ENCODE results near the gene CASQ2.

Gene CASQ2

DNA sequence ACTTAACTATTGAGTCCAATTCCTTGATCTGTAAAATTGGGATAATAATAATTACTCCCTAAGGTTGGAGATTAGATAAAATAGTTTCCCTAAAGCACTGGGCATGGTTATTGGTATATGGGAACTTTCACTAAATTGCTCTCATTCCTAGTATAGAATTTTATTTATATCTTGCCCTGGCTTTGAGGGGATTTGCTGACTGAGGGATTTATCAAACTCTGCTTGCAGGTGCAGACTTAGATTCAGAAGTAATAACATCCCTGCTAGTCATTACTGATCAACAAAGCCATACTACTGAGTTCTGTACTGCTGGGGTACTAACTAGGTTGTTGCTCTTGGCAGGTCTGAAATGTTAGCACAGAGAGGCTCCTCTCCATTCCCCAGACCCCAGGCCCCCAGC lies 41.9 kb downstream of the CASQ2 start:
- no peak for DNase-seq

DNA sequence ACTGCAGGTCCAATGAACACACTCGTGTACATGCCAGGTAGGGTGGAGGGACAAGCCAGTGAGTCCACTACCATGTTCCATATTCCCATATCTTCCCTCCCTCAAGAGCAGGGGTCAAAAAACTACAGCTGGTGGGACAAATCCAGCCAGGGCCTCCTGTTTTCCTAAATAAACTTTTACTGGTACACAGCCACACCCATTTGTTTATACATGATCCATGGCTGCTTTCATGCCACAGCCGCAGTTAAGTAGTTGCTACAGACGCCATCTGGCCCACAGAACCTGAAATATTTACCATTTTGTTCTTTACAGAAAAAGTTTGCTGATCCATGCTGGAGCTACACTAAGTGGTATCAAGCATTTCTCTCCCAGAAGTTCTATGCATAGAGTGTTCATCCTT lies 42.4 kb downstream of the CASQ2 start:
- peak; percentile 14 for DNase-seq

DNA sequence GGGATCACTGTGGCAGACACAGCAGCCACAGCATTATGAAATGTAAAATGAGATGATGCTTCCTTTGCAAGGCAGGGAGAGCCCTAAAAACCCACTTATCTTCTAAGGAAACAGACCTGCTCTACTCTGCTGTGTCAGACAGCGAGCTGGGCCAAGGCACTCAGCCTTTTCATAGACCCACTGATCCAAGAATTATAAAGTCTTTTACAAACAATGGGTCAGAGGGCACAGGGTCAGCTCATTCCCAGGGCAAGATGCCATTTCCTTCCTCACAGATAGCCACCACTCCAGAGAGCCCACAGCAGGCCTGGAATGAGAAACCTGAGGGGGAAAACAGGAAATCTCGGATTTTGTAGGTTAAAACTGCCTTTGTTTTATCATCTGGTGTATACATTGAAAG lies 42.9 kb downstream of the CASQ2 start:
- no peak for DNase-seq

DNA sequence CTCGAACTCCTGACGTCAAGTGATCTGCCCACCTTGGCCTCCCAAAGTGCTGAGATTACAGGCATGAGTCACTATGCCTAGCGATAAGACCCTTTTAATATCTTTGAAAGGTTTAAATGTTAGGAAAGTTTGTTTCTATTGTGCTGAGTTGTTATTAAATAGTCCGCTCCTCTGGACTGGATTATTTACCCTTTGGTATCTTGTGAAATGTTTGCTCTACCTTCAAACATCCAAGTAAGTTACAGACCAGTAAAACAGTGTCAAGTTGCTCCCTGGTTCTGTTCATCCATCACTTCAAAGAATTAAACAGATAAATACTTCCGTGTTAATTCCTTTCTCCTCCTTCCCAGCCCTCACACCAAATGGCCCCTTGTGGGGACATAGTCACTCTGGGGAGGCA lies 44.8 kb downstream of the CASQ2 start:
- no peak for DNase-seq

DNA sequence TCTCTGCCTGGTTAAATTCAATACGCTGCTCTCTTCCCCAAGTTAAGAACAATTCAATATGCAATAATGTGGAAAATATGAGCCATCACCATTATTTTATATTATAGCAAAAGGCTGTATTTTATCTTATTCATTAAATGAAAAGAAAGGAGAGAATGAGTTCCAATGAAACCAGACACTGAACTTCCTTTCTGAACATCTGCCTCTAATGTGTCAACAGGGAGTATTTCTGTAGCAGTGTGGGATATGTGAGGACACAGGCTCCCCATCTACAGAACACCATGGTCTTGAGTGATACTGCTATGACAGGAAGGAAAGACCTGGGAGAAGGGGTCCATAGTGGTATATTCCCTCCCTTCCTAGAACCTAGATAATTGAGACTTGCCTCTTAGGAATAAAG lies 46.3 kb downstream of the CASQ2 start:
- no peak for DNase-seq

DNA sequence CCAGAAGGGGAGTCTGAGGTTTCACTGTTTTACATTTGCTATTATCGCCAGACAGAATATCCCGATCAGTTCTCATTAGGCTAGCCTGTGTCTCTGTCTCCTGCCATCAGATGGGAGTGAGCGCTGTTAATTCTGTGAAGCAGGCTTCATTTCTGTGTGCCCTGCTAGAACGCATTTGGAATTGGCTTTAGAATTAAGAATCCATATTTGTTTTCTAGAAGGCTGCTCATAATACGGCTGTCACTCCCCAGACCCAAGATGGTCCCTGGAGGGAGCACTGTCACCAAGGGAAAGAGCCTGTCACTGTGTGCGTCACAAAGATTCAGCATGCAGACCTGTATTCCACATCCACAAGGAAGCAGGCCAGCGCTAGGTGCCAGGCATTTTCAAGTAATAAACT lies 49.2 kb downstream of the CASQ2 start:
- peak; percentile 15 for DNase-seq

DNA sequence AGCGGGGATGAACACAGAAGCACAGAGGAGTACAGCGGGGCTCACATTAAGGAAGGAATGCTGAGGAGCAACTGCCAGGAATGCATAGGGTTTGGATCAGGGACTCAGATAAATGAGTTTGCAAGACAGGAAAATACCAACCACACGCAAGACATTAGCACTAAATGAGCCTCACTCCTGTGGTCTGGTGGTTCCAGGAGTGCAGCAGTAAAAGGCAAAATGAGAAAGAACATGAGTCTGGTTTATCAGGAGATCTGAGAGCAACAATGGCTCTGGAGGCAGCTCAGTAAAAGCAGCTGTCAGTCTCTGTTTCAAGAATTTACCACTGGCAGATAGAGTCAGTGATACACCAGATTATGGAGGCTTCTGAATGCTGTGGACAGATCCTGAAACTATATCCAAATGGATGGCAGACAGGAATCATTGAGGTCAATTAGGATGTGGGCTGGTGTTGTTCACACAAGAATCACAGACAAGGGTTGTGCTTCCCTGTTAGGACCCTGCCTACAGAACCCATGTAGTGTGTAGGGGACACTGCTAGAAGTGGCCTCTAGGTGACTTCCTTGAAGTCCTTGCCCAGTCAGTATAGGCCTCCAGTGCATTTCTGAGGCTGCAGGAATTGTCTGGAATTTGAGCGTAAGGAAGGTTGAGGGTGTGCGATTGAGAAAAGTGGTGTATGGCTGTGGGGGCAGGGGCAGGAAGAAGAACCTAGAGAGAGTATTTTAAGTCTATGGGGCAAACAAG lies 50.3 kb downstream of the CASQ2 start:
- no peak for DNase-seq

DNA sequence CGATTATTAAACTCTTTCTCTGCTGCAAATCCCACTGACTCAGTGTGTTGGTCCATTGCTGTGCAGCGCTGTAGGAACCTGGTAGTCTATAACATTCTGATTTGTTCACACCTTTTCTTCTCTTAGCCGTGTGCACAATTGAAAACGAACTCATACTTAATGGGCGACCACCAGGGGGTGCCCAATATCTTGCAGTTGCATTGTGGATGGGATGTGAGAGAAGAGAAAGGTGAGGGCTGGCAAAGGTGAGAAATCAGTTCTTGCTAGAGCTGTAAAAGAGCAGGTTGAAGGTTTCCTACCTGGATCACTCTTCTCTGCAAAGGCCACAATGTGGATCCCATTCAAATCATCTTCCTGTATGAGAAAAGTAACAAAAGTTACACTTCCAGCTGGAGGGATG lies 51.0 kb downstream of the CASQ2 start:
- peak; percentile 54 for DNase-seq

DNA sequence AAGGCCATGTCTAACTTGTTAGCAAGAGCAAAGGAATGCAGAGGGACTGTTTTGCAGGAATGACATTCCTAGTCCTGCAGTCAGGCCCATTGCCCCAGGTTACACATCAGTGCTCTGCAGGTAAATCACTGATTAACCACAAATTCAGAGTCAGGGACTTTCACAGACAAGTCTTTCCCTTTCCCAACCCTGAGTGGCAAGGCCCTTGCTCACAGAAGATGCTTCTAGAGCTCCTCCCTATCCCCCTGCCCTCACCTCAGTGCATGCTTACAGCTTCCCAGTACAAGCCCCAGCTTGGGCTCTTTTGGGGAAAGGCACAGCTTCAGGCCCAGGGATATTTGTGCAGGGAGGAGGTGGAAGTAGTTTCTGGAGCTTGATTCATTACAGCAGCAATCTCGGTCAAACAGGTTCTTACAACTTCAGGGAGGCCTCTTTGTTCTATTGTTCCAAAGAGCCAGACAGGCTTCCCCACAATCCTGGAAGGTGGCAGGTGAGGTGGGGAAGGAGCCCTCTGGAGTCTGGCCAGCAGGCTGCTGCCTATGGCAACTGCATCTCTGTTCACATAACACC lies 53.9 kb downstream of the CASQ2 start:
- DNase-seq = no peak

DNA sequence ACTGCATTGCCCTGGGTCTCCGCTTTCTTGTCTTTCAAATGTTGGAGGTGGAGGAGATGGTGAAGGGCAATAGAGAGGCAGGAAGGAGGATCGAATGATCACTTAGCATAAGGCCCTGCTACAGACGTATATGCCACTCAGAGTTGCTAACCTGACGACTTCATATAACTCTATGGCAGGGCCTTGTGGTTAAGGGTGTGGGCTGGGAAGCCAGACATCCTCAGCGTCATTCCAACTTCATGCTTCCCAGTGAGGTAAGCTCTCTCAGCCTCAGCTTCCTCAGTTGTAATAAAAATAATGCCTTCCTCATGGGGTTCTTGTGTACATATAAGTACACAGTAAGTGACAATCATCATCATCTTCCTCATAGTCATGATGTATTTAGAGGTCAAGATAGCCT lies 54.6 kb downstream of the CASQ2 start:
- no peak for DNase-seq

DNA sequence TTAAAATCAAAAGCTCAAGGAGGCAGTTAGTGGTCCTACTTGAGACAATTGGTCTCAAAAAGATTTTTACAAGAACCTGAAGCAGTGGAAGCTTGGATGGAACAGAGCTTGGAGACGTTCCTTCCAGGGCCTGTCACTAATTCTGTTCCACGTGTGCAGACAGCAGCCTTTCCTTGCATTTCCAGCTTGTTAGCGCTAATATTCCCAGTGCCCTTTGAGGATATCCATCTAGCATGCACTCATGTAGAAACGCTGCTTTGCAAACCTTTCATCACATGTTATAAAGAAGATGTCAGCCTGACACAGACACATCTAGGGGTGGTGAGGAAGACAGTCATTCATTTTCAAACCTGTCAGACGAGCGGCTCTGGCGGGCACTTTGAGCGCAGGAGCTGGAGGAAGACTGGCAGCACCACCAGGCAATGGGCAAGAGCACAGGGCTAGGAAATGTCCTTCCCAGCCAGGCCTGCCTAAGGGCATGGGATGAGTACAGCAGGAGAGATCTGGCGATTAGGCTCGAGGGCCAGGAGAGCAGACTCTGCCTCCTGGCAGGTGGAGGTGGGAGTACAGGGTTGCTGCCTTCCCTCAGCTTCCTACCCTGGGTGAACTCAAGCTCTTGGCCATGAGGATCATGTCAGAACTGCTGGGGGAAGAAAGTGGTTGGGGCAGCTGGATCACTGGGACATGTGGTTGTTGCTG lies 55.5 kb downstream of the CASQ2 start:
- DNase-seq = peak; percentile 5

DNA sequence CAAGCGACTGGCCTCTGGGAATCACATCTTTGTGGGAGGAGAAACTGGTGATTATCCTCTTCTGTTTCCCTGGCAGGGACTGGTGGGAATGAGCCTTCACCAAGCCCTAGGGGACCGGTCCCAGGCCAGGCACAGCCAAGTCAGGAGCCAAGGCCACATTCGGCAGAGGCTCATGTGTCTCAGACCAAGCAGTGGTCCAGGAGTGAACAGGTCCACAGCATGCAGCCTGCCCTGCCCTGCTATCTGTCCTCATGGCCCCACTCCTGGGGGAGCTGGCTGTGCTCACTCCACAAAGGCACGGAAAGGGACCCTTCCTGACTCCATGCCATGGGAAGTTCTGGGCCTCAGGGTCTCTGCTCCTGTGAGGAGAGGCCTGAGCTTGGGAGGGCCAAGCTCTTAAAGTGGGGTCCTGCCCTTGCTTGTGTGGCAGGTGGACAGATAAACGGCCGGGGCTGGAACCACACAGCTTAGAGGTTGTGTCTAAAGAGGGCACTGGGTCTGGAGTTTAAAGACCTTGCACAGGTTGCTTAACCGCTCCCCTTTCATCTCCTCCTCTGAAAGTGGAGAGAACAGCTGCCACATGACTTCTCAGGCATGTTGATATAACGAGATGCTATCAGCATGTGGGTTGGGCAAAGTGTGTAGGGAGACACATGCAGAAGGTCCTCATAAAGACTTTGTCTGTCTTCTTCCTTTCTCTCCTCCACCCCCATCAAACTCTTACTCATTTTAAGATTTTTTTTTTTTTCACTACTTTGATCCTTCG lies 57.5 kb downstream of the CASQ2 start:
- DNase-seq = no peak

DNA sequence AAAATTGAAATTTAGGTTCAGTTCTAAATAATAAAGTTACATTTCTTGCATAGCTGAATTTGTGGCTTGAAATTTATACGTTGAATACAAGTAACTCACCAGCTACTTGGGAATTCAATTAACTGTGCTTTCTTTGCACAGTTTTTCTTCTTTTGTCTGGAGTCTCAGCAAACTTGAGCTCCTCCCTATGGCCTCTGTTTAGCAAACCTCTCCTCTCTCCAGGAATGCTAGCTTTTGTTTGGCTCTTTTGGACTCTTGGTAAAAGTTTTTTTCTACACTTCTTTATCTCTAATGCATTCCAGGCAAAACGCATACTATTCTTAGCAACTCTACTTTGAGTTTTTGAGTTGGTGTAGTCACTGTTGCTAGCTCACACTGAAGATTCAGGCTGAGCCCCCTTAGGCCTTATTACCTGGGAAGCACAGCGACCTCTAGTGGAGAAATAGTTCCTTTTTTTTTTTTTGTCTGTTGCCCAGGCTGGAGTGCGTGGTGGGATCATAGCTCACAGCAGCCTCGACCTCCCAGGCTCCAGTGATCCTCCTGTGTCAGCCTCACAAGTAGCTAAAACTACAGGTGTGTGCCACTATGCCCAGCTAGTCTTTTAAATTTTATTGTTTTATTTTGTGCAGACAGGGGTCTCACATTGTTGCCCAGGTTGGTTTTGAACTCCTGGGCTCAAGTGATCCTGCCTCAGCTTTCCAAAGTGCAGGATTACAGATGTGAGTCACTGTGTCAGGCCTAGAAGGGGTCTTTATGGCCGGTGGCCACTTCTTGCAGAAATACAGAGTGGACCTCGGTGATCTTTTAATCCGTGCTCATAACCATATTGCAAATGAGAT lies 61.7 kb downstream of the CASQ2 start:
- peak; percentile 53 for DNase-seq

DNA sequence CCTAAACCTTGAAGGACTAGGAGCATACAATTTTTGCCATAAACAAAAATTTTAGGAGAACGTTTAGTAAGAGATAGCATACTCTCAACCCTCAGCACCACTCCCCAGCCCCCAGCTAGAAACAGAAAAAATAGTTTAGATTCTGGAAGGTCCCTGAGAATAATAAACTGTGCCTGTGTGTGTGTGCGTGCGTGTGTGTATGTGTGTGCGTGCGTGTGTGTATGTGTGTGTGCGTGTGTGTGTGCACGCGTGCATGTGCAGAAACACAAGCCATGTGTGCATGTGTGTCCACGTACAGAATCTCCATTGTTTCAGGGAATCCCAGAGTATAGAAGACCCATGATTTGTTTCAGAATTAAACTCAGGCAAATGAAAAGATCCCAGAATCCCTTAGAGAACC lies 62.6 kb downstream of the CASQ2 start:
- no peak for DNase-seq

DNA sequence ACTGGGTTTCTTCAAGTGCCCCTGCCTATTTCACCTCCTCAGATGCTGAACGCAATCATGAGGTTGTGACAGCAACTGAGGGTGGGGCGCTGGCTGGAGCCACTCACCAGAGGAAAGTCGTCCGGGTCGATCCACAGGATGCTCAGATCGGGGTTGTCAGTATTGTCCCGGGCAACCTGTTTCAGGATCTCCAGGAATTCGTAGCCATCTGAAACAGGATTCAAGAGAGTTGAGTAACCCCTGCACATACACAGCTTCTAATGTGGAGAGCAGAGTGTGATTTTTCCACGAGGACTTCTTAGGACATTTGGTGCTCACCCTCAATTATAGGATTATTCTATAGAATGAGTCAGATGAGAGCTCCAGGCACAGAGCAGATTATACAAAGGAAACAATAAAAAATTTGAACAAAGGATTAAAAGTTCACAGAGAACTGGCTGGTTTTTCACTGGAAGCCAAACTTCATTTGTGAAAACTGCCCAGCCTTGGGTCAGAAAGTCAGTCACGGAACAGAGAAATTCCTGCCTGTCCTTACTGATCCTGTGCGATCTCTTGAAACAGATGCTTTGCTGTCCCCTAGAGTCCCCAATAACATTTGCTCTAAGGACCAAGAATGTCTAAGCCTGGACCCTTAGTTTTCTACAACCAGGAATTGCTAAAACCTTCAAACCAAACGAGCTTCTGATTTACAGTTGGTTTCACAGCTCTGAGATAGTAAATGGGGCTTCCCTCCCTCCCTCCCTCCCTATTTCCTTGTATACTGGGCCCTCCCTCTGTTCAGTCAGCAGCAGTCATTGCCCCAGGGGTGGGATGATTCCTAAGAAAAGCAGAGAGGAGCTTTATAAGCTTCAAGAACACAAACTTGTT lies 63.2 kb downstream of the CASQ2 start:
- no peak for DNase-seq

DNA sequence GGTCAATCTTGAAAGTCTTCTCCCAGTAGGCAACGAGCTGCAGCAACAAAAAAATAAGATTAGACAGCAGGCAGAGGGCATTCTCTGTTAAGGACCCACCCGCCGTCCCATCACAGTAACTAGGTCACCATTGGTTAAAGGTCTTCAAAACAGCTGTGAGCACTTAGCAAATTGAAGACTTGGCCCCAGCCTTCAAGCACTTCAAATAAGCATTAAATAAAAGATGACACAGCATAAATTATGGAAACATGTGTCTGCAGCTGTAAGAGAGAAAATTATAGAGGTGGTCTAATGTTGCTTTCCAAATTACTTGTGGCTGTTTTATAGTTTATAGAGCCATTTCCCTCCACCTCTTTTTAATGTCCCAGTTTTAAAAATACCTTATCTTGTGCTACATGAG lies 65.6 kb downstream of the CASQ2 start:
- no peak for DNase-seq

DNA sequence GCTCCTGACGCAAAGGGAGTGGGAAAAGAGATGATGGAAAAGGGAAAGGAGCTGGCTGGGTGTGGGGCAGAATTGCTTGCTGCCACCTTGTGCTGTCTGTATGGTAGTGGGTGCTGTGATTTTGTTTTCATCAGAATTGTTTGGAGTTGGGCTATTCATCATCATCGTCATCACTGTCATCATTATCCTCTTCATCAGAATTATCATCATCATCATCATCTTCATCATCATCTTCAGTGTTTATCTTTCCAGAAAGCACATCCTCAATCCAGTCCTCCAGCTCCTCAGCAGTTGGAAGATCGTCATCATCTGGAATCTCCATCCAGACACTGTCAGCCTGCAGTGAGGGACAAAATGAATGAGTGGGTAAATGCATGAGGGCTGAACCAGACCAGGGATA lies 67.4 kb downstream of the CASQ2 start:
- DNase-seq = no peak

DNA sequence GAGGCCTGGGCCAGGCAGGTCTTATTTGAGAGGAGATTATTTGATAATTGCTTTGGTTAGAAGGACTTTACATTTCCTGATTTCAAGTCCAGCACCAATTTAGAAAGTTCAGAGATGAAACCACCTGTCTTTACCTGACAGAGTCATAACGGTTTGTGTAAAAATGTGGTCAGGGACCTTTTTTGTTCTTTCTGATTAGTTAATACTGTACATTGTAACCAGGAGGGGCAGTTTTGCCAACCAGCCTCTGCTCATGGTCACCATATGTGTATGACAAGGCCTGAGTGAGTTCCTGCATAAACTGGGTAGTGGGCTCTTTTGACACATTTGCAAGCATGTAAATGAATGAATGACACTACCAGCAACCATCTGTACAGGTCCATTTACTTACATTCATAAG lies 70.9 kb downstream of the CASQ2 start:
- no peak for DNase-seq

DNA sequence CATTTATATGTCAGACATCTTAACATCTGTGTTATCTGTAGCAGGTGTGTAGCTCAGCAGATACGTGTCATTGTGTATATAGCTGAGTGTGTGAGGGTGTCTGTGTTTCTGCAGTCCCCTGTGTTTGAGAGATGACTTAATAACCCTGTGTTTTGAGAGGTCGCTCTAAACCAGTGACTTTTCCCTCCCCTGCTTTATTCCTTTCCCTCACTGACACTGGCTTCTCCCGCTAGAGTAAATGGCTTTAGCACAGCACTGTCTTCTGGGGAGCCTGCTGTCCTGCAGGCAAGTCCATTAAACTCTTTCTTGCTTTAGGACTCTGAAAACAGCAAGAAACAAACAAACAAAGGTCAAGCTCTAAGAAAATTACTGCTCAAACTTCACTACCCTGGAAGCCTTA lies 73.7 kb downstream of the CASQ2 start:
- DNase-seq = no peak

DNA sequence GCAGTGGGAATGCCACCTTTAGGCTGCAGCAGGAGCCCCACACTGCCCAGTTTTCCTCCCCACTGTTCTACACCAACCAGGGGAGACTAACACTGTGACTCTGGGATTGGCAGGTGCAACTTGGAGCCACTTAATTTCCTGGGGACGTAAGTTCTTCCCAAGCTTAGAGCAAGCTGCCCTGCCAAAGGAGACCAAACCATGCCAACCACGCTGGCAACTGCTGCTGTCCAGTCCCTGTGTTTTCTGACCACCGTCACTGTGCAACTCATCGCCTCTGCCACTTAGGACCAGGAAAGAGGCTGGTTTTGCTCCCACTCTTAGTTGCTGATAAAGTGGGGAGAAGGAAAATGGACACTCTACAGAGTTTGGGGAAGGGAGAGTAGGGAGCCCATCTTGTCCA lies 76.3 kb downstream of the CASQ2 start:
- DNase-seq = no peak

DNA sequence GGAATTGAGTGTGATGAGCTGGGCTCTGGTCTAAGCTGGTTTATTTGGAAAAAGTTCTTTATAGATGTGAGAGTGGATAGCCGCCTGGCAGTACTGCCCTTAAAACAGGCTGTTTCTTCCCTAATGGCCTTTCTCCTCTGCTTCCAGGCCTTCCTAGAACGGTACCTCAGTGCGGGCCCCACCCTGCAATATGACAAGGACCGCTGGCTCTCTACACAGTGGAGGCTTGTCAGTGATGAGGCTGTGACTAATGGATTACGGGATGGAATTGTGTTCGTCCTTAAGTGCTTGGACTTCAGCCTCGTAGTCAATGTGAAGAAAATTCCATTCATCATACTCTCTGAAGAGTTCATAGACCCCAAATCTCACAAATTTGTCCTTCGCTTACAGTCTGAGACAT lies 77.5 kb downstream of the CASQ2 start:
- DNase-seq = no peak

DNA sequence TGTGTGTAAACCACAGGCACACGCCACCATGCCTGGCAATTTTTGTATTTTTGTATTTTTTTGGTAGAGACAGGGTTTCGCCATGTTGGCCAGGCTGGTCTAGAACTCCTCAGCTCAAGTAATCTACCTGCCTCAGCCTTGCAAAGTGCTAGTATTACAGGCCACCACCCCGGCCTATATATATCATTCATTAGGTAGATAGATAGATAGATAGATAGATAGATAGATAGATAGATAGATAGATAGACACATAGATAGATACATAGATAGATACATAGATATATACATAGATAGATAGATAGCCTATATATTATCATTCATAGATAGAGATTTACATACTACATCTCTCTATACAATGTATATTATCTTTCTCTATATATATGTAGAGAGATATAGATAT lies 80.8 kb downstream of the CASQ2 start:
- no peak for DNase-seq
